HFF-Myc (cell line): Measurements from ENCODE around the gene PARD3.

Experiments
- DNase-seq: peaks from one replicate; pipeline ENCODE4 v3.0.0-alpha.2; 2011; ENCODE audit warnings: low read depth; ENCODE audit errors: extremely low read depth
- H3K4me3 ChIP-seq: replicated peaks from 2 replicates; pipeline ENCODE4 v1.5.1; 2011; ENCODE audit warnings: low read depth, mild to moderate bottlenecking, control low read depth, low read length
- TF ChIP-seq, protein P1 (sequence below): IDR thresholded peaks from 2 replicates; pipeline ENCODE4 v1.5.1; 2012; ENCODE audit warnings: mild to moderate bottlenecking, low read depth, low read length, control low read depth; ENCODE audit errors: missing control alignments

Gene PARD3

DNA sequence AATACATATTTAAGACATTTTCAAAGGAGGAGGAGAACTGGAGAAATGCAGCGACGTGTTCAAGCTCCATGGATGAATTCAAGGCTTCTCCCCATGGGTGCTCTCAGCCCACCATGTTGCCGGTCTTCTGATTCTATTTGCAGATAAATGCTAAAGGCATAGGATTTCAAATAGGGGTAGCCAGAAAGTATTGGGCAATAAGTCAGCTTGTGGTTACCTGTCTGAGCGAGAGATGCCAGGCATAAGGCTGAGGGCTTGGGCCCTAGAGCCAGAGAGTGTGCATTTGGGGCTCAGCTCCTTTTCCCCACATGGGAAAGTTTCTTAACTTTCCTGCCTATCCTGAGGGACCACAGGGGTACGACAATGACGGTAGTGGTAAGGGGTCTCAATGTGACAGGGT lies 180.0 kb downstream of the PARD3 start:
- H3K4me3 ChIP-seq: no peak overlapping the region
- no peak for DNase-seq
- TF ChIP-seq, protein P1, sequence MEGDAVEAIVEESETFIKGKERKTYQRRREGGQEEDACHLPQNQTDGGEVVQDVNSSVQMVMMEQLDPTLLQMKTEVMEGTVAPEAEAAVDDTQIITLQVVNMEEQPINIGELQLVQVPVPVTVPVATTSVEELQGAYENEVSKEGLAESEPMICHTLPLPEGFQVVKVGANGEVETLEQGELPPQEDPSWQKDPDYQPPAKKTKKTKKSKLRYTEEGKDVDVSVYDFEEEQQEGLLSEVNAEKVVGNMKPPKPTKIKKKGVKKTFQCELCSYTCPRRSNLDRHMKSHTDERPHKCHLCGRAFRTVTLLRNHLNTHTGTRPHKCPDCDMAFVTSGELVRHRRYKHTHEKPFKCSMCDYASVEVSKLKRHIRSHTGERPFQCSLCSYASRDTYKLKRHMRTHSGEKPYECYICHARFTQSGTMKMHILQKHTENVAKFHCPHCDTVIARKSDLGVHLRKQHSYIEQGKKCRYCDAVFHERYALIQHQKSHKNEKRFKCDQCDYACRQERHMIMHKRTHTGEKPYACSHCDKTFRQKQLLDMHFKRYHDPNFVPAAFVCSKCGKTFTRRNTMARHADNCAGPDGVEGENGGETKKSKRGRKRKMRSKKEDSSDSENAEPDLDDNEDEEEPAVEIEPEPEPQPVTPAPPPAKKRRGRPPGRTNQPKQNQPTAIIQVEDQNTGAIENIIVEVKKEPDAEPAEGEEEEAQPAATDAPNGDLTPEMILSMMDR: no peak

DNA sequence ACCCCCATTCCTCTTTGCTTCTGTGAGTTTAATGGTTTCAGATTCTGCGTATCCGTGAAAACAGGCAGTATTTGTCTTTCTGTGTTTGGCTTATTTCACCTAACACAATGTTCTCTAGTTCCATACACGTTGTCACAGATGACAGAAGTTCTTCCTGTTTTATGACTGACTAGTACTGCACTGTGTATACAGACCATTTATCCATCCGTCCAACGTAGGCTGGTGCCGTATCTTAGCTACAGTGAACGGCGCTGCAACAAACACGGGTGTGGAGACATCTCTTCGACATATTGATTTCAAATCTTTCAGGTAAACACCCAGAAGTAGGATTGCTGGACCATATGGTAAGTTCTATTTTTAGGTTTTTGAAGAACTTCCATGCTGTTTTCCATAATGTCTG lies 181.7 kb downstream of the PARD3 start:
- TF ChIP-seq, protein P1: no peak
- DNase-seq: no peak
- no peak overlapping the region for H3K4me3 ChIP-seq

DNA sequence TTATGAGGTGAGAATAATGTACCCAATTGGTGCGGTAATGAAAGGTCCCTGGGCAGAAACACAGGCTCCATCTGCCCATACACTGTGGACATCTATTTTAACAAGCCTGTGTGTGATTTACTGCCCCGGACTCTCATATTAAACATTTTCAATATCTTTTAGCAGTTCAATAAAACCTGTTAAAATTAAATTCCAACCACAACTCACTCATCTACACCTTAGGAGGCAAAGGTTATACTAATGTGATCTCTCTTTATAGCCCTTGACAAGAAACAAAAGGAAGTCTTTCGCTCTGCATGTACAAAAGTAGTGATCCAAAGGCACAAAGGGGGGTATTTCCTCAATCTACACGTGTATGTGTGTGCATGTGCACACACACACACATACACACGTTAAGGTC lies 186.0 kb downstream of the PARD3 start:
- TF ChIP-seq, protein P1: no peak
- no peak overlapping the region for H3K4me3 ChIP-seq
- no peak for DNase-seq

DNA sequence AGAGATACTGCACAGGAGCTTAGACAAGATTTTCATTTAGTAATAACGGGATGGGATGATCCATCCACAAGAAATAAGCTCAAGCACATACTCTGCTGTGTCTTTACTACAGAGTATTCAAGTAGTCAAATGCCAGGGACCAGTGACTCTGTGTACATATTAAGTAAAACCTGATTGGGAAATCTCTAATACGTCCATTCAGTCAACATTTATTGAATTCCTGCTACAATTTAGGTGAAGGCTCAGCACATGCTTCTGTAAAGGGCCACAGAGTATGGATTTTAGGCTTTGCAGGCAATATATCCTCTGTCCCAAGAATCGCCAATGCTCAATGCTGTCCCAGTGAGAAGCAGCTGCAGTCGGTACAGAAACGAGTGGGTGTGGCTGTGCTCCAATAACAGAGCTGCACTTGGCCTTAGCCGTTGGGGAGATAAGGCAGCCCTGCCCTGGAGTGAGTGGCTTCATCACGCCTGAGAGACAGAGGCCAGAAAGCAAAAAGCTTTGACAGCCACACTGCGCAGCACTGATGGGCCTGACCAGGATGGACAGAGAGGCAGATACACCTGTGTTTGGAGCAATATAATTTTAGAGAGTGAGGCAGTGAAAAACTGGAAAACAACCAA lies 186.8 kb downstream of the PARD3 start:
- no peak overlapping the region for H3K4me3 ChIP-seq
- TF ChIP-seq, protein P1: no peak
- DNase-seq: no peak

DNA sequence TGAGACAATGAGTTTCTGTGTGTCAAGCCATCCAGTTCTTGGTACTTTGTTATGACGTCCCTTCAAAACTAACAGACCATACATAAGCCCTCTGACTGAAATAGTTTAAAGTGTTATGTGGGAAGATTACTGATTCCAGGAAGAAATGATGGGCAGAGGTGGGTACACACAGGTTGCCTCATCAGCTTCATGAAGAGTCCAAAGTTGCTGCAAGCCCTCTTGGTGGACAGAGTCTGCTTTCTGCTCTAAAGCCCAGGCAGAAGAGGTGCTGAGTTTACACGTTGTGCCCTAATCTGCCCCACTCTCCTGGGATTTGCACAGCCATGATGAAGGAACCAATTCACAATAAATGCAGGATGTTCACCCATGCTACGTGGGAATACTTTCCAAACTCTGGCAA lies 187.4 kb downstream of the PARD3 start:
- H3K4me3 ChIP-seq: no peak overlapping the region
- TF ChIP-seq, protein P1: no peak
- no peak for DNase-seq

DNA sequence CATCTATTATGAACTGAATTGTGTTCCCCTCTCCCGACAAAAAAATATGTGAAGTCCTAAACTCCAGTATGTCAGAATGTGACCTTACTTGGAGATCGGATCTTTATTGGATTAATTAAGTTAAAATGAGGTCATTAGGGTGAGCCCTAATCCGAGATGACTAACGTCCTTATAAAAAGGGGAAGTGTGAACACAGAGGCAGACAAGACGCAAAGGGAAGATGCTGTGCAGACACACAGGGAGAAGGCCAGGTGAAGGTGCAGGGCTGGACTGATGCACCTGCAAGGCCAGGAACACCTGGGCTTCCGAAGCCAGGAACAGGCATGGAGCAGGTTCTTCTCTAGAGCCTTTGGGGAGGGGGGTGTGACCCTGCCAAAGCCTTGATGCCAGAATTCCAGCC lies 187.8 kb downstream of the PARD3 start:
- DNase-seq: no peak
- TF ChIP-seq, protein P1: no peak
- no peak overlapping the region for H3K4me3 ChIP-seq
